ENCODE results near the gene PRKCB.

GRCh38 chr16:24214992-24215391 is 379.2 kb downstream of the PRKCB start:
- TF ChIP-seq POLR2A (IDR thresholded peaks at IDR 0.05) (no peak), CTCF (IDR thresholded peaks at IDR 0.05) (no peak)
